Measurements from ENCODE around the gene MMP24.

The MMP24 gene

GRCh38 chr20:35223941-35224340 lies 2.5 kb upstream of the MMP24 start:
- in situ Hi-C loops (cut with MboI; ENCODE audit: low sequenced_read_pairs, unreplicated experiment), result loop anchor here (25.0 kb wide), 1 partner anchor 387 kb away; the partner anchor contains the start of gene NCOA6
- no peak for TF ChIP-seq CTCF (IDR thresholded peaks at IDR 0.05; ENCODE audit: borderline replicate concordance, control extremely low read depth, extremely low read depth, insufficient read depth, missing control alignments)

GRCh38 chr20:35224536-35224935 lies 2.0 kb upstream of the MMP24 start:
- no peak for TF ChIP-seq CTCF (IDR thresholded peaks at IDR 0.05; ENCODE audit: borderline replicate concordance, control extremely low read depth, extremely low read depth, insufficient read depth, missing control alignments)
- no peak for DNase-seq (ENCODE audit: low spot score)
- in situ Hi-C loops (cut with MboI; ENCODE audit: low sequenced_read_pairs, unreplicated experiment), result loop anchor here (25.0 kb wide), 1 partner anchor 387 kb away; the partner anchor contains the start of gene NCOA6

More at GRCh38 chr20:35223941-35224340, 2.5 kb upstream of the MMP24 start:
- no peak for DNase-seq (ENCODE audit: low spot score)

- in situ Hi-C loops (cut with MboI; ENCODE audit: low sequenced_read_pairs, unreplicated experiment), result no loop called here
- TF ChIP-seq CTCF (IDR thresholded peaks at IDR 0.05; ENCODE audit: borderline replicate concordance, control extremely low read depth, extremely low read depth, insufficient read depth, missing control alignments), result no peak
- no peak for DNase-seq (ENCODE audit: low spot score)
These were observed 968 bp upstream of the MMP24 start for GRCh38 chr20:35225319-35226125.

GRCh38 chr20:35226884-35227681 lies 593 bp downstream of the MMP24 start:
- TF ChIP-seq CTCF (IDR thresholded peaks at IDR 0.05; ENCODE audit: borderline replicate concordance, control extremely low read depth, extremely low read depth, insufficient read depth, missing control alignments), result no peak
- in situ Hi-C loops (cut with MboI; ENCODE audit: low sequenced_read_pairs, unreplicated experiment), result no loop called here
- peak; percentile 65 for DNase-seq (ENCODE audit: low spot score)

- no peak for DNase-seq (ENCODE audit: low spot score)
- in situ Hi-C loops (cut with MboI; ENCODE audit: low sequenced_read_pairs, unreplicated experiment), result no loop called here
- TF ChIP-seq CTCF (IDR thresholded peaks at IDR 0.05; ENCODE audit: borderline replicate concordance, control extremely low read depth, extremely low read depth, insufficient read depth, missing control alignments), result no peak
These were observed 6.1 kb downstream of the MMP24 start for GRCh38 chr20:35232575-35232974.

GRCh38 chr20:35235881-35236280 lies 9.4 kb downstream of the MMP24 start:
- in situ Hi-C loops (cut with MboI; ENCODE audit: low sequenced_read_pairs, unreplicated experiment), result no loop called here
- DNase-seq (ENCODE audit: low spot score), result no peak
- no peak for TF ChIP-seq CTCF (IDR thresholded peaks at IDR 0.05; ENCODE audit: borderline replicate concordance, control extremely low read depth, extremely low read depth, insufficient read depth, missing control alignments)
